GM19452 (cell line): Measurements from ENCODE around the gene CLIC1.
"Not testable (repeated sequence)": the region's sequence is repeated elsewhere in the genome, so short reads cannot be mapped to it uniquely, and the experiment has no call there.

ENCODE experiments used
- ATAC-seq: cut with Tn5 transposase; IDR thresholded peaks from one replicate; pipeline ENCODE4 v1.9.1; 2021; ENCODE audit not compliant: unreplicated experiment

The CLIC1 gene

DNA sequence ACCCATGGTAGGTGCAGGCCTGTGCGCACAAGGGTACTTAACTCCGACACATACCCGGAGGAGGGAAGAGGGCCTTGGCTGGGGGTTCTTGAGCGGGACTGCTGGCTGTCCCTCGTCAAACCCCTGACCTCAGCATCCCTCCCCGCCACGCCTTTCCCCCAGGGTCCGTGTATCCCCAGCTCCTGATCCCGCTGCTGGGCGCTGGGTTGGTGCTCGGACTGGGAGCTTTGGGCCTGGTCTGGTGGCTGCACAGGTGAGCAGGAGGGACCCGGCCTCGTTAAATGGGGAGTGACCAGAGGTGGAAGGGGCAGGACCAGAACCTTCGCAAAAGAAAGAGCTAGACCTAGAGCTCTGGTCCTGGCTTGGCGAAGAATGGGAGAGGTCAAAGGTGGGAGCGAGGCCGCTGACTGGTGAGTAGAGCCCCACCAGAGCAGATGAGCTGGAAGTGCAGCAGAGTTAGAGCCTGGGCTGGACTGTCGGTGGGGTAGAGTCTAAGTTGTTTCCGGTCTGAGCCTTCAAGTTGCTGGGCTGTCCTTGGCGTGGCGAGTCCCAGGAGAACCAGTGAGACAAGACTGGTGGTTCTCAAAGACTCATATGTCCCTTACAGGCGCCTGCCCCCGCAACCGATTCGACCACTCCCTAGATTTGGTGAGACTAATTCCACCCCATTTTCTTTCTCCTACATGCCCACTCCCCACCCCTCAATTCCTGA, 12.2 kb downstream of the CLIC1 start:
- ATAC-seq, result no peak

DNA sequence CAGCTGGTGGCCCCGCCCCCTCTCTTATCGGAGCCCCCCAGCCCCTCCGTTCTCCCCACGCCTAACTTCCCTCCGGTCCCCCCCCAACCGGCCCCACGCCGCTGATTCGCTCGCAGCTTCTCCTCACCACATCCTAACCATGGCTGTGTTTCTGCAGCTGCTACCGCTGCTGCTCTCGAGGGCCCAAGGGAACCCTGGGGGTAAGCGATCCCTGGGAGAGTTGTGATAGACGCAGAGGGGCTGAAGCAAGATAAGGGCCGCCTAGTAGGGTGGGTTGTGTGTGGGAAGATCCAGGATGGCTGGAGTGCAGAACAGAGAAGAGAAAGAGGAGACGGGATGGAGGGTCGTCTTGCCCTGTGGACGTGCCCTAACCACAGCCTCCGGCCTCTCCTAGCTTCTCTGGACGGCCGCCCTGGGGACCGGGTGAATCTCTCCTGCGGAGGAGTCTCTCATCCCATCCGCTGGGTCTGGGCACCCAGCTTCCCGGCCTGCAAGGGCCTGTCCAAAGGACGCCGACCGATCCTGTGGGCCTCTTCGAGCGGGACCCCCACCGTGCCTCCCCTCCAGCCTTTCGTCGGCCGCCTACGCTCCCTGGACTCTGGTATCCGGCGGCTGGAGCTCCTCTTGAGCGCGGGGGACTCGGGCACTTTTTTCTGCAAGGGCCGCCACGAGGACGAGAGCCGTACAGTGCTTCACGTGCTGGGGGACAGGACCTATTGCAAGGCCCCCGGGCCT, 12.9 kb downstream of the CLIC1 start, which contains the start of gene MPIG6B:
Gene MPIG6B, plus strand, starts transcription at position 129 of the 735 bp plus-strand sequence. Its CDS starts 11 bp downstream, at position 140.
- no peak for ATAC-seq

GRCh38 chr6:31722173-31722572, 14.2 kb downstream of the CLIC1 start:
- ATAC-seq, result no peak

DNA sequence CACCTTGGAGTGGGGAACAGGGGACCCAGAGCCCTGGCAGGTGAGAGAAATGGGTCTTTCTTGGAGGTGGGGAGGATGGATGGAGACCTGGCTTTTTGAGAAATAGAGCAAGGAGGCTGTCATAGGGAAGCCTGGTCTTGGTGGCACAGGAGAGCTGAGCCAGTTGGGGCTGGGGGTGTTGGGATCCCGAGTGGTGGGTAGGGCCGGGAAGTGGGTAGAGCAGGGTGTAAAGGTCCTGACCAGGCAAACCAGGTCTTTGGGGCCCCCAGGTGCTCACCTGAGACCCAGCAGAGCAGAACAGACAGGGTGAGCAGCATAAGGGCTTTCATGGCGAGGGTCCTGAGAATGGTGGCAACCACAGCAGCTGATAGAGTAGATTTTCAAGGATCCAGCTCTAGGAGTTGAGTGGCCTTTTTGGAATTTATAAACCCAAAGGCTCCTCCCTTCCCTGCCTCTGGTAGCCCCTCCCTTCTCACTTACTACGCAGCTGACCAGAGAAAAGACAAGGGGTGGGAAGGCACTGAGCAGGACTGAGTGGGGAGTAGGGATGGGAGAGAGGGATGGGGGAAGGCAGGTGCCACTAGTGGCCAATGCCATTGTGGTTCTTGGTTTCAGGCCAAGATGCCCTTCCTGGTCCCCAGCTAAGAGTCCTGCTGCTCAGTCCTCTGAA, 14.8 kb downstream of the CLIC1 start, which contains the start of gene LY6G6C:
Gene LY6G6C, minus strand, starts transcription at position 396 of the 670 bp plus-strand sequence. Its CDS starts 67 bp downstream, at position 329.
- ATAC-seq, result no peak

GRCh38 chr6:31720196-31720770, 16.0 kb downstream of the CLIC1 start:
- no peak for ATAC-seq

DNA sequence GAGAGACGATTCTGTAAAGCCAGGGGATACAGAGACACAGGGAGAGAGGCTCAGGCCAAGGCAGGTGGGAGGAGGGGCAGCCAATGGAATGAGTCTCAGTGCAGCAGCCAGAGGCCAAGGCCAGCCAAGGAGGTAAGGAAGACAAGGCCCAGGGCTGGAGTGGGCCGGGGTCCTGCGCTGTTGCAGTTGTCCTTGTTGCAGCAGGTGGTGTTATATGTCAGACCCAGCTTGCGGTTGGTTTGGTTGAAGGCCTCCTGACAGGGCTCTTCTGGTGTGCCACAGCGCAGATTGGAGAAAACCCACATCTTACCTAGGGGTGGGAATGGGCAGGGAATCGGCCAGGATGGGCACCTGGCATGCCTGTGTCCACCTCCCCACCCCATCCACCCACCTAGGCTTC, 17.3 kb downstream of the CLIC1 start:
- ATAC-seq, result no peak

- no peak for ATAC-seq
Measured at GRCh38 chr6:31718265-31718664, 18.1 kb downstream of the CLIC1 start.

GRCh38 chr6:31717499-31718222, 18.7 kb downstream of the CLIC1 start:
- ATAC-seq, result no peak

- ATAC-seq, result no peak
Measured at GRCh38 chr6:31715022-31715958, 21.0 kb downstream of the CLIC1 start, which contains the start of gene LY6G6D. Gene LY6G6D (plus strand): TSS chr6:31715348. CDS start chr6:31715356, 8 bp downstream.

- ATAC-seq, result no peak
Measured at GRCh38 chr6:31713991-31714684, 22.2 kb downstream of the CLIC1 start.

- ATAC-seq, result no peak
Measured at GRCh38 chr6:31713465-31713864, 22.9 kb downstream of the CLIC1 start.

GRCh38 chr6:31712296-31712695, 24.0 kb downstream of the CLIC1 start:
- ATAC-seq, result no peak

GRCh38 chr6:31711233-31711632, 25.1 kb downstream of the CLIC1 start:
- ATAC-seq, result no peak

DNA sequence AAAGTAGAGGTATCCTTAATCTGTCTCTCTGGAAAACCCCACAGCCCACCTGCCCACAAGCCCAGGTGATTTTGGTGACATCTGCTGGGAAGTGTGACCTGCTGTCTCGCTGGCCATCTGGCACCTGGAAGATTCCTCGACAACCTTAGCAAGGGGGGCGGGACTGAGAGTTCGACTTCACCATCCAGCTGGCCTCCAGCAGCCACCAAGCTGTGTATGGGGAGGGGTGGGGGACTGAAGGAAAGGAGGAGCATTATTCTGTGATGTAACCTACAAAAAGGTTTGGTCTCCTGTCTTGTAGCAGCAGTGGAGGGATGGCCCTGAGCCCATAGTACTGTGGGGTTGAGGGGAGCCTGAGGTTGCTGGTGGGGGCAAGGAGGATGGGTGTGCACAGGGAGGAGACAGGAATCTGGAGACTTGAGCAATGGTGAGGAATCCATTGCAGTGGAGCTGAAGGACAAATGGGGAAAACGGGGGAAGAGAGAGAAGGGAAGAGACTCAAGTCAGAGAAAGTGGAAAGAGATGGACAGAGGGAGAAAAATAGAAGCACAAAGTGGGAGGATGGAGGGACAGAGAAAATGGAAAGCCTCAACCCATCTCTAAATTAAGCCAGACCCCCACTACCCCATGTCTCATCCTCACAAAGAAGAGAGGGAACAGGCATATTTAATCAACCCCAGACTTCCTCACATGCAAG, 25.7 kb downstream of the CLIC1 start:
- no peak for ATAC-seq

- not testable (repeated sequence) for ATAC-seq
Measured at GRCh38 chr6:31709157-31709556, 27.2 kb downstream of the CLIC1 start.

DNA sequence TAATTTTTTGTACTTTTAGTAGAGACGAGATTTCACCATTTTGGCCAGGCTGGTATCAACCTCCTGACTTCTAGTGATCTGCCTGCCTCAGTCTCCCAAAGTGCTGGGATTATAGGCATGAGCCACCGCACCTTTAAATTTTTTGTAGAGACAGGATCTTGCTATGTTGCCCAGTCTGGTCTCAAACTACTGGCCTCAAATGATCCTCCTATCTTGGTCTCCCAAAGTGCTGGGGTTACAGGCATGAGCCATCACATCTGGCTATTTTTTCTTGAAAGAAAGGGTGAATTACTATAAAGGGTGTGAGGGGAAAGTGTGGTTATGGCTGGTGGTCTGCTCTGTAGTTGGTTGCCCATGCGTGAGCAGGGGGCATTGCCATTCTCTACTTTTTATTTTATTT, 28.1 kb downstream of the CLIC1 start:
- ATAC-seq, result no peak

GRCh38 chr6:31707701-31708100, 28.6 kb downstream of the CLIC1 start:
- ATAC-seq, result no peak

DNA sequence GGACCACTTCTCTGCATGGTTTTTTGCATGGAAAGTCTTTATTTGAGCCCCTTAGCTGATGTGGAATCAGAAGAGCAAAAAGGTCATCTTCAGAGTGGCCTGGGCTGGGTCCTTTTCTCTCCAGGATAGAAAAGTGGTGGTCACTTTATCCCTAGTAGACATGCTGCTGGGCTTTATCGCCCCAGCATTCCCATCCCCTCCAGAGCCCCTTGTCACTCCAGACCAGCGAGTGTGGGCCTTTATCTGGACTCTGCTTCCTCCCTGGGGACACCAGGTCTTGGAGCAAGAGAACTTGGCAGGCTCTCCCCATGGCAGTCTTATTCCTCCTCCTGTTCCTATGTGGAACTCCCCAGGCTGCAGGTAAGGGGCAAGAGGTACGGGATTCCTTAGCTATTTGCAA, 29.7 kb downstream of the CLIC1 start, which contains the start of gene LY6G6F:
Gene LY6G6F, plus strand, starts transcription at position 268 of the 400 bp plus-strand sequence. Its CDS starts 41 bp downstream, at position 309.
- ATAC-seq, result no peak
